Peyer's patch (tissue), 4 donors: ENCODE data around the gene PHF21B.

ENCODE experiments used
- CTCF ChIP-seq, 6 experiments: fragments of 450-650 bp in 4 of 6; fragments of 200-600 bp in 2 of 6; sonication (generic) in 1 of 6; IDR thresholded peaks; one replicate each; pipeline ENCODE4 v1.5.1; 2017 to 2019; ENCODE audit warnings: antibody characterized with exemption in 6 of 6, mild to moderate bottlenecking in 3 of 6, moderate library complexity in 1 of 6
- POLR2A ChIP-seq, 2 donors: fragments of 450-650 bp; IDR thresholded peaks; one replicate each; pipeline ENCODE4 v1.5.1; 2017; ENCODE audit warnings: antibody characterized with exemption in 2 of 2, mild to moderate bottlenecking in 2 of 2, moderate library complexity in 2 of 2

GRCh38 chr22:44981857-44982256, 27.9 kb downstream of the PHF21B start:
- TF ChIP-seq CTCF (IDR thresholded peaks at IDR 0.05) (no peak), POLR2A (IDR thresholded peaks at IDR 0.05) (no peak)
